ENCODE measurements around the gene GRM1. TPM values are rescaled to one million over a fixed set of nuclear protein-coding genes. Genes with fewer than 3 reads are reported as not detected.

Gene GRM1
- polyA plus RNA-seq, 2 of the 4 experiments (the other 2 are of a cell fraction) = 0.04 TPM; not detected in 1

- whole genome bisulfite sequencing (ENCODE audit: missing lambda C conversion rate) = 68% methylated on average over 3 of the region's 3 CpGs
- H3K4me1 ChIP-seq = no peaks in the 10 kb centered on the region
- CTCF ChIA-PET = no interaction called here
These were observed 277.1 kb downstream of the GRM1 start for GRCh38 chr6:146305951-146306350.

GRCh38 chr6:146310628-146311027 lies 281.8 kb downstream of the GRM1 start:
- 70% methylated on average over 2 of the region's 2 CpGs for WGBS (ENCODE audit: missing lambda C conversion rate)
- CTCF ChIA-PET = no interaction called here
- Histone ChIP-seq H3K27ac (no peak overlapping the region), H3K4me2 (no peak overlapping the region), H3K4me3 (no peak overlapping the region), H3K9me3 (no peaks in the 10 kb centered on the region), H3K4me1 (no peaks in the 10 kb centered on the region)
- TF ChIP-seq ELK1 (IDR thresholded peaks at IDR 0.05; ENCODE audit: low read depth, low read length) (no peak), ATOH8 (CRISPR knock-in tag; IDR thresholded peaks at IDR 0.05; ENCODE audit: low read depth) (no peak), GATA3 (IDR thresholded peaks at IDR 0.05; ENCODE audit: borderline replicate concordance) (no peak), TP53 (CRISPR knock-in tag; IDR thresholded peaks at IDR 0.05) (no peak), EHF (CRISPR knock-in tag; IDR thresholded peaks at IDR 0.05) (no peak), EP300 (IDR thresholded peaks at IDR 0.05) (no peak), E2F6 (IDR thresholded peaks at IDR 0.05; ENCODE audit: borderline replicate concordance, low read depth) (no peak), CBX2 (IDR thresholded peaks at IDR 0.05; ENCODE audit: borderline replicate concordance, low read depth) (no peak), MAFK (IDR thresholded peaks at IDR 0.05; ENCODE audit: partially characterized antibody) (no peak), NFE2L2 (conservative IDR thresholded peaks at IDR 0.05; ENCODE audit: low read length) (no peak), HEYL (CRISPR knock-in tag; IDR thresholded peaks at IDR 0.05) (no peak), NR3C1 (IDR thresholded peaks at IDR 0.05) (no peak), MYC (IDR thresholded peaks at IDR 0.05; ENCODE audit: borderline replicate concordance, low read length) (no peak), ZNF302 (CRISPR knock-in tag; IDR thresholded peaks at IDR 0.05) (no peak), ZSCAN20 (CRISPR knock-in tag; IDR thresholded peaks at IDR 0.05) (no peak)
- TF ChIP-seq, protein P1, sequence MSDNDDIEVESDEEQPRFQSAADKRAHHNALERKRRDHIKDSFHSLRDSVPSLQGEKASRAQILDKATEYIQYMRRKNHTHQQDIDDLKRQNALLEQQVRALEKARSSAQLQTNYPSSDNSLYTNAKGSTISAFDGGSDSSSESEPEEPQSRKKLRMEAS (IDR thresholded peaks at IDR 0.05) = no peak
- DNase-seq (ENCODE audit: low read depth in 1 of 2, low spot score in 1 of 2) = no peak
- no peak for FAIRE-seq
- POLR2A ChIA-PET = no interaction called here
- ATAC-seq = no peak

More at GRCh38 chr6:146305951-146306350, 277.1 kb downstream of the GRM1 start:
- FAIRE-seq (no peak), ATAC-seq (no peak), DNase-seq (ENCODE audit: low read depth in 1 of 2, low spot score in 1 of 2) (no peak)
- H3K9me3 ChIP-seq = no peaks in the 10 kb centered on the region
- POLR2A ChIA-PET = no interaction called here
- H3K4me3 ChIP-seq = no peak overlapping the region
- TF ChIP-seq SMC3 (IDR thresholded peaks at IDR 0.05) (no peak), POLR2AphosphoS2 (conservative IDR thresholded peaks at IDR 0.05; ENCODE audit: low read length) (no peak), ZC3H11A (IDR thresholded peaks at IDR 0.05) (no peak), TP53 (CRISPR knock-in tag; IDR thresholded peaks at IDR 0.05) (no peak), KDM1A (IDR thresholded peaks at IDR 0.05; ENCODE audit: low read depth) (no peak), PHF8 (IDR thresholded peaks at IDR 0.05; ENCODE audit: borderline replicate concordance, low read depth) (no peak), BHLHE40 (IDR thresholded peaks at IDR 0.05; ENCODE audit: low read depth, low read length) (no peak), MAFK (IDR thresholded peaks at IDR 0.05; ENCODE audit: partially characterized antibody) (no peak), GATA3 (IDR thresholded peaks at IDR 0.05; ENCODE audit: borderline replicate concordance) (no peak), KDM5A (IDR thresholded peaks at IDR 0.05) (no peak)
- TF ChIP-seq, protein P2, sequence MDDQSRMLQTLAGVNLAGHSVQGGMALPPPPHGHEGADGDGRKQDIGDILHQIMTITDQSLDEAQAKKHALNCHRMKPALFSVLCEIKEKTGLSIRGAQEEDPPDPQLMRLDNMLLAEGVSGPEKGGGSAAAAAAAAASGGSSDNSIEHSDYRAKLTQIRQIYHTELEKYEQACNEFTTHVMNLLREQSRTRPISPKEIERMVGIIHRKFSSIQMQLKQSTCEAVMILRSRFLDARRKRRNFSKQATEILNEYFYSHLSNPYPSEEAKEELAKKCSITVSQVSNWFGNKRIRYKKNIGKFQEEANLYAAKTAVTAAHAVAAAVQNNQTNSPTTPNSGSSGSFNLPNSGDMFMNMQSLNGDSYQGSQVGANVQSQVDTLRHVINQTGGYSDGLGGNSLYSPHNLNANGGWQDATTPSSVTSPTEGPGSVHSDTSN (IDR thresholded peaks at IDR 0.05) = no peak
- TF ChIP-seq, protein P3, sequence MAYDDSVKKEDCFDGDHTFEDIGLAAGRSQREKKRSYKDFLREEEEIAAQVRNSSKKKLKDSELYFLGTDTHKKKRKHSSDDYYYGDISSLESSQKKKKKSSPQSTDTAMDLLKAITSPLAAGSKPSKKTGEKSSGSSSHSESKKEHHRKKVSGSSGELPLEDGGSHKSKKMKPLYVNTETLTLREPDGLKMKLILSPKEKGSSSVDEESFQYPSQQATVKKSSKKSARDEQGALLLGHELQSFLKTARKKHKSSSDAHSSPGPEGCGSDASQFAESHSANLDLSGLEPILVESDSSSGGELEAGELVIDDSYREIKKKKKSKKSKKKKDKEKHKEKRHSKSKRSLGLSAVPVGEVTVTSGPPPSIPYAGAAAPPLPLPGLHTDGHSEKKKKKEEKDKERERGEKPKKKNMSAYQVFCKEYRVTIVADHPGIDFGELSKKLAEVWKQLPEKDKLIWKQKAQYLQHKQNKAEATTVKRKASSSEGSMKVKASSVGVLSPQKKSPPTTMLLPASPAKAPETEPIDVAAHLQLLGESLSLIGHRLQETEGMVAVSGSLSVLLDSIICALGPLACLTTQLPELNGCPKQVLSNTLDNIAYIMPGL (CRISPR knock-in tag; IDR thresholded peaks at IDR 0.05; ENCODE audit: borderline replicate concordance) = no peak
- no peak overlapping the region for H3K4me2 ChIP-seq
- H3K27ac ChIP-seq = no peak overlapping the region

Data from A549 (cell line).